COR-L47 (cell line): ENCODE results near the gene TFDP2.
"Not testable (repeated sequence)": the region's sequence is repeated elsewhere in the genome, so short reads cannot be mapped to it uniquely, and the experiment has no call there.

Experiments
- DNase-seq: peaks from one replicate; lab custom pipeline; 2025; lab: John Stamatoyannopoulos, UW

Gene TFDP2

GRCh38 chr3:142019794-142020320, 129.5 kb downstream of the TFDP2 start:
- DNase-seq: no peak

DNA sequence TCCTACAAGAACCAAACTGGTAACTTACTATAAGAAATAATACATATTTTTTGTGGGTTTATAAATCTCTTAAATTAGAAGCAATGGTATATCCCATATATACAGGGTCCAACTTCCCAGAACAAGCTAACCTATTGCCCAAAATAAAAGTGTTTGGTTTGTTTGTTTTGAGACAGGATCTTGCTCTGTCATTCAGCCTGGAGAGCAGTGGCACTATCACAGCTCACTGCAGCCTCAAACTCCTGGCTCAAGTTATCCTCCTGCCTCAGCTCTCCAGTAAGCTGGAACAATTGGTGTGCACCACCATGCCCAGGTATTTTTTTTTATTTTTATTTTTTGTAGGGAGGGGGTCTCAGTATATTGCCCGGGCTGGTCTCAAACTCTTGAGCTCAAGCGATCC, 135.4 kb downstream of the TFDP2 start:
- no peak for DNase-seq

GRCh38 chr3:142013326-142013980, 135.9 kb downstream of the TFDP2 start:
- DNase-seq: no peak

- peak; percentile 72 for DNase-seq
Observed at GRCh38 chr3:142009029-142009428, 140.3 kb downstream of the TFDP2 start.

DNA sequence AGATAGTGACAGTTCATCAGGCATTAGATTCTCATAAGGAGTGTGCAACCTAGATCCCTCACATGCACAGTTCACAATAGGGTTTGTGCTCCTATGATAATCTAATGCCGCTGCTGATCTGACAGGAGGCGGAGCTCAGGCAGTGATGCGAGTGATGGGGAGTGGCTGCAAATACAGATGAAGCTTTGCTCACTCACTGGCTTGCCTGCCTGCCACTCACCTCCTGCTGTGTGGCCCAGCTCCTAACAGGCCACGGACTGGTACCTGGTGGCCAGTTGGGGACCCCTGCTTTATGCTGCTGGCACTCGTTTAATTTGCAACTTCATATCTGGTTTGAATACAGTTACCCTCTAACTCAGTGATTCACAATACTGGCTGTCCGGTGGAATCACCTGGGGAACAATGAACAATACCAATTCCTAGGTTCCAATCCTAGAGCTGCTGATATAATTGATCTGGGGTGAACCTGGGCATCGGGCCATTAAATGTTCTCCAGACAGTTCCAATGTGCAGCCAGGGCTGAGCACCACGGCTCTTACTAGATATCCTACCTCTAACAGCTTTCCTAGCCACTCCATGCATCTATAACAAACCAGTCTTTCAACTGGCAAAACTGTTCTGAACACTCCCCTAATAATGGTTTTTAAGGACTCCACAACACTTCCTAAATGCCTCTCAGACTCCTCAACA, 141.5 kb downstream of the TFDP2 start:
- no peak for DNase-seq

GRCh38 chr3:142004957-142005356, 144.4 kb downstream of the TFDP2 start:
- not testable (repeated sequence) for DNase-seq

GRCh38 chr3:142004025-142004424, 145.3 kb downstream of the TFDP2 start:
- no peak for DNase-seq

DNA sequence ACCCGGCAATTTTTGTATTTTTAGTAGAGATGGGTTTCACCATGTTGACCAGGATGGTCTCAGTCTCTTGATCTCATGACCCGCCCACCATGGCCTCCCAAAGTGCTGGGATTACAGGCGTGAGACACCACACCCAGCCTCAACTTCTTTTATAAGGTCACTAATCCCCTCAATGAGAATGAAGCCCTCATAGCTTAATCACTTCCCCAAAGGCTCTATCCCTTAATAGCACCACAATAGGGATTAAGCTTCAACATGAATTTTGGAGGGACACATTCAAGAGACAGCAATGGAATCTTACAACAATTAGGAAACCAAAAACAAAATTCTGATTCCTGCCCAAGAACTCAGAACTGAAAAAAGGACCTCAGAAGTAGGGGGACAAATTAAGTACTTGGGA, 146.1 kb downstream of the TFDP2 start:
- no peak for DNase-seq

- no peak for DNase-seq
Observed at GRCh38 chr3:142000325-142000870, 148.9 kb downstream of the TFDP2 start.

- DNase-seq: peak; percentile 25
Observed at GRCh38 chr3:141998669-141999290, 150.6 kb downstream of the TFDP2 start.

DNA sequence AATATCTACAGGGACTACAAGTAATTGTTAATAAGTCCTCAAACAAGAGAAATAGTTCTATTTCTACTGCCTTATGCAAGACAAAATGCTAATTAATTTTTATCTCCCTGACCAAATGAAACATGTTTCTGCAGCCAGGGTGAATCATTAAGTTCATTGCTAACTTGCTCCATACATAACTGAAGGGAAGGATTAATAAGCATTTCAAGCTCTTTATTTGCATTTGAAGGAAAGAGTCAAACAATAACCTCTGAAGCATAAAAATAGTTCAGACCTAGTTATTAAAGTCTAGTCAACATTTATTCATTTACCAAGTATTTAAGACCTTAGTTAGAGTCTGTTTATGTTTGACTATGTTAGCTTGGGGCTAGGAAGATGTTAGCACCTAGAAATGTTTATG, 152.9 kb downstream of the TFDP2 start:
- DNase-seq: no peak

- no peak for DNase-seq
Observed at GRCh38 chr3:141994856-141995255, 154.5 kb downstream of the TFDP2 start.

- no peak for DNase-seq
Observed at GRCh38 chr3:141992512-141992911, 156.8 kb downstream of the TFDP2 start.

DNA sequence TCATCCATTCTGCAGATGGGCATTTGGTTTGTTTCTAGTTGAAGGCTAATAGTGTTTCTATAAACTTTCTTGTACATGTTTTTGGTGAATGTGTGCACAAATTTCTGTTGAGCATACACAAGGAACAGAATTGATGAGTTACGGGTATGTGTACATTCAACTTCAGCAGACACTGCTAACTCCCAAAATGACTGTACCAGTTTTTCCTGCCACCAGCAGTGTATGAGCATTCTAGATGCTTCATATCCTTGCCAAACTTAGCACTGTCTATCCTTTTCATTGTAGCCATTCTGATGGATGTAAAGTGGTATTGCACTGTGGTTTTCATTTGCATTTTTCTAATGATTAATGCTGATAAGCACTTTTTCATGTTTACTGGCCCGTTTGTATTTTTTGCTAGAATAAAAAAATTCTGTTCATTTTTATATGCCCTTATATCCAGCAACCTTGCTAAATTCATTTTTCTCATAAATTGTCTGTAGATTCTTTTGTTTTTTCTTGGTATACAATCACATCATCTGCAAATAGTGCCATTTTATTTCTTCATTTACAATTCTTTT, 162.7 kb downstream of the TFDP2 start:
- no peak for DNase-seq

GRCh38 chr3:141981084-141981483, 168.3 kb downstream of the TFDP2 start:
- no peak for DNase-seq

GRCh38 chr3:141979050-141979671, 170.2 kb downstream of the TFDP2 start:
- DNase-seq: no peak

- DNase-seq: not testable (repeated sequence)
Observed at GRCh38 chr3:141974777-141975176, 174.6 kb downstream of the TFDP2 start.

DNA sequence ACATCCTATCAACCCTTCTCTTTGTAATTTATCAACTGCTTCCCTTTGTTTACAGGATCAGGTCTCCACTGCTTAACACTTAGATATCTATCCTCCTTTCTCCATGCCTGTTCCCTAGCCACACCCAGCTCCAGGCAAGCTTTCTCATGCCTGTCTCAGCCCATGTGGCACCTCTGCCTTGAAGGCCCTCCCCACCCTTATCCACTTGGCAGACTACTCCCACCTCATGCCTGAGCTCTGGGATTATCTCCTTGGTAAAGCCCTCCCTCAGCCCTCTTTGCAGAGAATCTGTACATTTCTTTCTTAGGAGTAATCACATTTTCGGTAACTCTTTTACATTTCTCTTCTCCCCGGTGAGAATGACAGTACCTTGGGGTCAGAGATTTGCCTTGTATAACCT, 176.9 kb downstream of the TFDP2 start:
- no peak for DNase-seq

GRCh38 chr3:141971571-141971970, 177.8 kb downstream of the TFDP2 start:
- DNase-seq: no peak

DNA sequence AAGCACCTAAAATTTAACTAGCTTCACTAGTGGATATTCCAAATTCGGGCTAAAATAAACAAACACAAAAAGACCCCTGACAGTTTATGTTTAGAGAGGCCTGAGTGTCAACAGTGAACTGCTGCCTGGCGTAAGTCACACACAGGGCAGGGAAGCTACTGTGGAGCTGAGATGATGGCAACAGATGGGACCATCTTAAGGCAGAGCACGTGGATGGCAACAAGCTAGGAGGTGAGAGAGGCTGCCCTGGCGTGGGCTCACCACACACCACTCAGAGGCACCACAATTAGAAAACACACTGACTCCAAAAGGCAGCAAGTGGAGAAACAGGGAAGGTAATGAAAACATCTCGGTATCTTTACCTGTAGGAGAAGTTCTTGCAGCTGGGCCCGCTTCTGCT, 179.6 kb downstream of the TFDP2 start:
- no peak for DNase-seq

DNA sequence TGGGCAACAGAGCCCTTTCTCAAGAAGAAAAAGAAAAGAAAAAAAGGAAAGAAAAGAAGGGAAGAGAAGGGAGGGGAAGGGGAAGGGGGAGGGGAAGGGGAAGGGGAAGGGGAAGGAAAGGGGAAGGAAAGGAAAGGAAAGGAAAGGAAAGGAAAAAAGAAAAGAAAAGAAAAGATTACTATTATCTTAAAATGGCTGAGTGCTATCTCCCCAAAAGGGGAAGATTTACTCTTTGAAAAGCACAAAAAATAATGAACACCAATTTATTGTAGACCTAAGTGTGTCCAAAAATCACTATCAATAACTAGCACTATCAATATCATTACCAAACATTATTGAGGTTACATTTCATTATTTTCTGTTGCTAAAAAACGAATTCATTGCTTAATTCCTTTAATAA, 183.9 kb downstream of the TFDP2 start:
- DNase-seq: no peak

GRCh38 chr3:141963301-141963700, 186.0 kb downstream of the TFDP2 start:
- no peak for DNase-seq
